Urinary bladder (tissue), 4 donors: ENCODE data around the gene RPL18. TPM values are rescaled to one million over a fixed set of nuclear protein-coding genes. Genes with fewer than 3 reads are reported as not detected.
"Not testable (repeated sequence)": the region's sequence is repeated elsewhere in the genome, so short reads cannot be mapped to it uniquely, and the experiment has no call there.

Source experiments
- DNase-seq: peaks from one replicate; pipeline ENCODE4 v3.0.0-alpha.2; 2015; ENCODE audit errors: extremely low spot score
- H3K27ac ChIP-seq: one replicate; pipeline ENCODE4 v1.5.1; 2013; ENCODE audit warnings: low read depth, mild to moderate bottlenecking, moderate library complexity
- H3K36me3 ChIP-seq: one replicate; pipeline ENCODE4 v1.6.1; 2013; ENCODE audit warnings: mild to moderate bottlenecking, moderate library complexity; ENCODE audit not compliant: insufficient read depth
- H3K4me1 ChIP-seq: one replicate; pipeline ENCODE4 v1.6.1; 2013; ENCODE audit warnings: mild to moderate bottlenecking, moderate library complexity; ENCODE audit not compliant: insufficient read depth
- H3K4me3 ChIP-seq: one replicate; pipeline ENCODE4 v1.5.1; 2013; ENCODE audit warnings: low read depth, low read length
- WGBS: extraction: QIAGEN DNeasy Blood & Tissue Kit; methylation state at CpG from one replicate; pipeline ENCODE4 v1.1.7; 2013; 5-methylcytosine and 5-hydroxymethylcytosine counted together
- polyA plus RNA-seq: library from polyadenylated mRNA; stranded (reverse); fragments of 200-250 nt; gene quantifications from one replicate; pipeline ENCODE4 v1.2.3, GENCODE V29; 2013
- total RNA-seq: library from RNA; depleted of rRNA; stranded (reverse); fragments of >200 nt; gene quantifications from one replicate; pipeline ENCODE4 v1.2.3, GENCODE V29; 2014
- donor health status: healthy with polysubstance abuse.
- donor health status: healthy.

RPL18 gene
- total and polyA plus RNA-seq, 2 donors, result 1,113 to 2,167 TPM

DNA sequence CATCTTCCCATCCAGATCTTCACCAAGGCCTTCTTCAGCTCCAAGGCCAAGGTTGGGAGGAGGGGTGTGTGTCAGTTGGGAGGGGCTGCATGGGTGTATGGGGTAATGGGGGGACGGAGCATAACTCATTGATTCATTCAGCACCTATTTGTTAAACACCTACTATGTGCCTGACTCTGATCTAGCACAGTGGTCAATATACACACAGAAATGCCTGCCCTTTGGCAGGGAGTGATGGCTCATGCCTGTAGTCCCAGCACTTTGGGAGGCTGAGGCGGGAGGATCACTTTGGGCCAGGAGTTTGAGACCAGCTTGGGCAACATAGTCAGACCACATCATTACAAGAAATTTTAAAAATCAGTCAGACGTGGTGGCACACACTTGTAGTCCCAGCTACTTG is 31.6 kb downstream of the RPL18 start:
- WGBS, result 91% methylated on average over 3 of the region's 3 CpGs
- no peak overlapping the region for H3K4me3 ChIP-seq
- no peak overlapping the region for H3K27ac ChIP-seq

DNA sequence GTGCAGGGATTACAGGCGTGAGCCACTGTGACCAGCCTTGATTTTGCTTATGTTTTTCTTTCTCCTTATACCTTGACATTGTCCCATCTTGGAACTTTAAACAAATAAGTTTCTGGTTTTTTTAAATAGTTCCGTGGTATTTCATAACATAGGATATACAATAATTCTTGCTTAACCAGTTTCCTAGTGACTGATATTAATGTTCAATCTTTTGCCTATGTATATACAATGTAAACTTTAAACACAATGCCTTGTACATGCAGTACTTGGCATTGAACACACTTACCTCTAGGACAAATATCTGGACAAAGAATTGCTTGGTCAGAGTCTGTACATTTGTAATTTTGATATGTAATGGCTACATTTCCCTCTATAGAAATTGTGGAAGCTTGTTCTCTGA is 36.8 kb downstream of the RPL18 start:
- no peak overlapping the region for H3K4me3 ChIP-seq
- no peaks in the 10 kb centered on the region for H3K36me3 ChIP-seq
- no peak for DNase-seq
- no peaks in the 10 kb centered on the region for H3K4me1 ChIP-seq
- H3K27ac ChIP-seq, result no peak overlapping the region
- WGBS, result 75% methylated on average over 2 of the region's 2 CpGs

More for the DNA sequence above, 31.6 kb downstream of the RPL18 start:
- no peak for DNase-seq
- H3K36me3 ChIP-seq, result no peaks in the 10 kb centered on the region
- H3K4me1 ChIP-seq, result no peaks in the 10 kb centered on the region

DNA sequence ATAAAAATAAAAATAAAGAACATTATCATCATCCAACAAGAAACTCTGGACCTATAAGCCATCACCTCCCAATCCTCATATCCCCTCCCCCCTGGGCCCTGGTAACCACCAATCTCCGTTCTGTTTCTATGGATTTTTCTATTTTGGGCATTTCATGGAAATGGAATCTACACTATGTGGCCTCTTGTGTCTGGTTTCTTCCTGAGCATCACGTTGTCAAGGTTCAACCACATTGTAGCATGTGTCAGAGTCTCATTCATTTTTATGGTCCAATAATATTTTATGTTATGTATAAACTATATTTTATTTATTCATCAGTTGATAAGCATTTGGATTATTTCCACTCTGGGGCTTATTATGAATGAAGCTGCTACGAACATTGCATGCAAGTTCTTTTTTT is 40.1 kb downstream of the RPL18 start:
- Histone ChIP-seq H3K4me3 (no peak overlapping the region), H3K36me3 (no peaks in the 10 kb centered on the region), H3K4me1 (no peaks in the 10 kb centered on the region), H3K27ac (no peak overlapping the region)
- WGBS, result 25% methylated on average over 3 of the region's 3 CpGs
- DNase-seq, result no peak

- not testable (repeated sequence) for H3K4me3 ChIP-seq, H3K36me3 ChIP-seq, DNase-seq, H3K27ac ChIP-seq, H3K4me1 ChIP-seq
- 91% methylated on average over 7 of the region's 7 CpGs for WGBS
These were observed 41.1 kb downstream of the RPL18 start for GRCh38 chr19:48577908-48578307.

DNA sequence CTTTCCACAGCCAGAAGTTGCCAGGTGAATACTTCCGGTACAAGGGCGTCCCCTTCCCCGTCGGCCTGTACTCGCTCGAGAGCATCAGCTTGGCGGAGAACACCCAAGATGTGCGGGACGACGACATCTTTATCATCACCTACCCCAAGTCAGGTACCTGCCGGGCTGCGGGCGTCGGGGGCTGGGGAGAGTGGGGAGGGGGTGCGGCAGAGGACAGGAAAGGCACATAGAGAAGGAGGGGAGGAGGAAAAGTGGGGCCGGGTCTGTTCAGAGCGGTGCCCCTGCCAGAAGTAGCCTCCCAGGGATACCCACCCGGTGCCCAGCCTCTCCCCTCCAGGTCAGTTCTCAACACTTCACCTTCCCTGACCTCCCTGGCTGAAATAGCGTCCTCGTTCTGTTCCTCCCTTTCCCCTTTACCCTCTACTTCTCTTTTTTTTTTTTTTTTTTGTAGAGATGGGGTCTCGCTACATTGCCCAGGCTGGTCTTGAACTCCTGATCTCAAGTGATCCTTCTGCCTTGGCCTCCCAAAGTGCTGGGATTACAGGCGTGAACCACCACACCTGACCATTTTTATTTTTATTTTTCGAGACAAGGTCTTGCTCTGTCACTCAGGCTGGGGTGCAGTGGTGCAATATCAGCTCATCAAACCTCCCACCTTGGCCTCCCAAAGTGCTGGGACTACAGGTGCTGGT is 42.9 kb downstream of the RPL18 start:
- Histone ChIP-seq H3K4me3 (no peak overlapping the region), H3K27ac (no peak overlapping the region), H3K4me1 (no peaks in the 10 kb centered on the region), H3K36me3 (no peaks in the 10 kb centered on the region)
- no peak for DNase-seq
- WGBS, result 78% methylated on average over 23 of the region's 23 CpGs

DNA sequence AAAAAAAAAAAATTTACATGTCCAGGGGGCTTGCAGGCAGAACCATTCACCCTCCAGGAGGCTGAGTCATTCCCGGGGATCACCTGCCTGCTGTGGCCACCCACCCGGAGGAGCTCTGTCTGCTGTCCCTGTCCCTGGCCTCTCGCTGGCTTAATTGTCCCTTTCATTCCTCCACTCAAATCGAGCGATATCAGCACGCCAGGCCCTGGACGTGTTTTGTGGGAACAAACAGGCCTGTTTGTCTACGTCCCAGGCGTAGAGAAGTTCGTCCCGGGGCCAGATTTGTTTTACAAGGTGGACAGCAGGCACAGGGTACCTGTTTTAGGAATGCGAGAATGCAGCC is 45.8 kb downstream of the RPL18 start:
- Histone ChIP-seq H3K36me3 (no peaks in the 10 kb centered on the region), H3K4me3 (no peak overlapping the region), H3K4me1 (no peaks in the 10 kb centered on the region), H3K27ac (no peak overlapping the region)
- DNase-seq, result no peak
- WGBS, result 66% methylated on average over 12 of the region's 12 CpGs

DNA sequence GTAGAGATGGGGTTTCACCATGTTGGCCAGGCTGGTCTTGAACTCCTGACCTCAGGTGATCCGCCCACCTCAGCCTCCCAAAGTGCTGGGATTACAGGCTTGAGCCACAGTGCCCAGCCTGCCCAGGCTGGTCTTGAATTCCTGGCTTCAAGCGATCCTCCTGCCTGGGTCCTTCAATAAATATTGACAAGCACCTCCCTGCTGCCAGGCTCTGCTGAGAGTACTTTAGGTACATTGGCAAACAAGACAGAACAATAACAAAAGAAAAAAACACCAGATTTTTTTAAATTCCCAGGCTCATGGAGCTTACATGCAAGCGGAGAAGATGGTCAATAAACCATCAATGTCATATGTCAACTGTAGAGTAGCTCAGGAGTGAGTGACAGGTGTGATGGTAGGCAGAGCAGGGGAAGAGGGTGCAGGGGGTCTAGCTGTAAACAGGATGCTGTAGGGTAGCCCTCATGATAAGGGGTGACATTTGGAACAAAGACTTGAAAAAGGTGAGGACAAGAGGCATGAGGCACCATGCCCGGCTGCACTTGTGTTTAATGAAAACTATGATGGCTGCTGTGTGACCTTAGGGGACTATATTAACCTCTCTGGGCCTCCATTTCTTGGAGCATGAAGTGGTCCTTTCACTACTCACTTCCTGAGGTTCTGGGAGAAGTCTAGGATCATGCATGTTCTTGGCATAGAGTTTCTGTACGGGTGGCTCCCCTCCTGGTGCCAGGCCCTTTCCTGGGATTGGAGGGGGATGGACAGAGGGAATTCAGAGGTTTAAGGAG is 47.4 kb downstream of the RPL18 start:
- Histone ChIP-seq H3K27ac (no peak overlapping the region), H3K4me3 (no peak overlapping the region), H3K36me3 (no peaks in the 10 kb centered on the region), H3K4me1 (no peaks in the 10 kb centered on the region)
- no peak for DNase-seq
- 65% methylated on average over 5 of the region's 5 CpGs for WGBS

DNA sequence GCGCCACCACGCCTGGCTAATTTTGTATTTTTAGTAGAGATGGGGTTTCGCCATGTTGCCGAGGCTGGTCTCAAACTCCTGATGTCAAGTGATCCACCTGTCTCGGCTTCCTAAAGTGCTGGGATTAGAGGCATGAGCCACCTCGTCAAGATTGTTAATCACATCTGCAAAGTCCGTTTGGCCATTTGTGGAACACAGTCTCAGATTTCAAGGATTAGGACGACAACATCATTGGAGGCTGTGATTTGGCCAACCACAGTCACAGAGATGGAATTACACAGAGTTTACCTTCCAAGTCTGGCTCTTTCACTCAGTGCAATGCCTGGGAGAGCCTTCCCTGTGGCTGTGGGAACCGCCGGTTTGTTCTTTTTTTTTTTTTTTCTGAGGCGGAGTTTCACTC is 49.2 kb downstream of the RPL18 start:
- DNase-seq, result no peak
- Histone ChIP-seq H3K36me3 (no peaks in the 10 kb centered on the region), H3K27ac (no peak overlapping the region), H3K4me3 (no peak overlapping the region), H3K4me1 (no peaks in the 10 kb centered on the region)
- WGBS, result 47% methylated on average over 11 of the region's 11 CpGs

DNA sequence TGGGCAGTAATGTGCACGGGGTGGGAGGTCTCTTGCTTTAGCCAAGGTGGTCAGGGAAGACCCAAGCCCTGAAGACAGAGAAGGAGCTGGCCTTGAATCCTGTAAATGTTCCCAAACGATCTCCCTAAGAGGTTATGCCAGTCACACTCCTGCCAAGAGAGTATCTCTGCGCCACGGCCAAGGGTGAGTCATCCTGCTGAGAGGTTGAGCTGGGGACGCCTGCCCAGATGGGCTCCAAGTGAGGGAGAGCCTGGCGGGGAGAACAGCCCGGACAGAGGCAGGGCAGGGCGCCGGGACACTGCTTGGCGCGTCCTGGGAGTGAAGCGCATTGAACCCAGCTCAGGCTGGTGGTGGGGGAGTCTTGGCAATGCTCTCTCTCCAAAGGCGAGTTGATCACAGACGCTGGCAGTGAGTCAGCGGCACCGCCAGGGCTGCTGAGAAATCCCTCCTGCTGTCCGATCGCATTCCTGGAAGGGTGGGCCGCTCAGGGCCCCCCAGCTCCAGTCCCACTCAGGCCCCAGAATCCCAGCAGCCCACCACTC is 50.6 kb downstream of the RPL18 start:
- Histone ChIP-seq H3K27ac (no peak overlapping the region), H3K36me3 (no peaks in the 10 kb centered on the region), H3K4me1 (no peaks in the 10 kb centered on the region), H3K4me3 (no peak overlapping the region)
- no peak for DNase-seq
- 3% methylated on average over 19 of the region's 19 CpGs for WGBS

Other genes starting within 250 kb of the RPL18 start
- 68.7 TPM for gene KDELR1, start 227.6 kb downstream of the RPL18 start, total RNA-seq
- 144 TPM for gene KDELR1, start 227.6 kb downstream of the RPL18 start, polyA plus RNA-seq
- gene GRIN2D, start 225.5 kb downstream of the RPL18 start, total RNA-seq, result 1.9 TPM
- gene GRIN2D, start 225.5 kb downstream of the RPL18 start, polyA plus RNA-seq, result 0.30 TPM
- gene GRWD1, start 173.2 kb downstream of the RPL18 start, total RNA-seq, result 13.6 TPM
- 22.2 TPM for gene GRWD1, start 173.2 kb downstream of the RPL18 start, polyA plus RNA-seq
- 0.42 TPM for gene KCNJ14, start 163.6 kb downstream of the RPL18 start, total RNA-seq
- 0.33 TPM for gene KCNJ14, start 163.6 kb downstream of the RPL18 start, polyA plus RNA-seq
- 30.6 TPM for gene CYTH2, start 149.8 kb downstream of the RPL18 start, total RNA-seq
- 51.9 TPM for gene CYTH2, start 149.8 kb downstream of the RPL18 start, polyA plus RNA-seq
- 0.42 TPM for gene LMTK3, start 107.3 kb downstream of the RPL18 start, total RNA-seq
- 0.72 TPM for gene LMTK3, start 107.3 kb downstream of the RPL18 start, polyA plus RNA-seq
- gene SULT2B1, start 67.0 kb downstream of the RPL18 start, total RNA-seq, result 0.42 TPM
- gene SULT2B1, start 67.0 kb downstream of the RPL18 start, polyA plus RNA-seq, result 0.30 TPM
- not detected for gene SPACA4, start 12.4 kb downstream of the RPL18 start, total RNA-seq
- gene SPACA4, start 12.4 kb downstream of the RPL18 start, polyA plus RNA-seq, result not detected
- 0.58 TPM for gene FAM83E, start 4.1 kb downstream of the RPL18 start, total RNA-seq
- gene FAM83E, start 4.1 kb downstream of the RPL18 start, polyA plus RNA-seq, result 1.1 TPM
- 4.9 TPM for gene SPHK2, start 328 bp upstream of the RPL18 start, total RNA-seq
- 22.0 TPM for gene SPHK2, start 328 bp upstream of the RPL18 start, polyA plus RNA-seq
- gene DBP, start 18.2 kb upstream of the RPL18 start, total RNA-seq, result 4.6 TPM
- gene DBP, start 18.2 kb upstream of the RPL18 start, polyA plus RNA-seq, result 12.3 TPM
- 1.8 TPM for gene CA11, start 27.0 kb upstream of the RPL18 start, total RNA-seq
- gene CA11, start 27.0 kb upstream of the RPL18 start, polyA plus RNA-seq, result 13.4 TPM
- gene NTN5, start 53.8 kb upstream of the RPL18 start, total RNA-seq, result 0.53 TPM
- gene NTN5, start 53.8 kb upstream of the RPL18 start, polyA plus RNA-seq, result 0.80 TPM
- gene FUT2, start 76.8 kb upstream of the RPL18 start, total RNA-seq, result 0.79 TPM
- gene FUT2, start 76.8 kb upstream of the RPL18 start, polyA plus RNA-seq, result 0.41 TPM
- gene MAMSTR, start 100.5 kb upstream of the RPL18 start, total RNA-seq, result 2.5 TPM
- gene MAMSTR, start 100.5 kb upstream of the RPL18 start, polyA plus RNA-seq, result 3.0 TPM
- gene RASIP1, start 121.4 kb upstream of the RPL18 start, total RNA-seq, result 10.8 TPM
- gene RASIP1, start 121.4 kb upstream of the RPL18 start, polyA plus RNA-seq, result 15.5 TPM
- gene IZUMO1, start 127.7 kb upstream of the RPL18 start, total RNA-seq, result not detected
- not detected for gene IZUMO1, start 127.7 kb upstream of the RPL18 start, polyA plus RNA-seq
- gene FUT1, start 133.5 kb upstream of the RPL18 start, total RNA-seq, result 1.6 TPM
- 1.5 TPM for gene FUT1, start 133.5 kb upstream of the RPL18 start, polyA plus RNA-seq
- gene FGF21, start 136.3 kb upstream of the RPL18 start, total RNA-seq, result not detected
- not detected for gene FGF21, start 136.3 kb upstream of the RPL18 start, polyA plus RNA-seq
- 34.4 TPM for gene BCAT2, start 191.9 kb upstream of the RPL18 start, total RNA-seq
- gene BCAT2, start 191.9 kb upstream of the RPL18 start, polyA plus RNA-seq, result 79.2 TPM
- 3.4 TPM for gene HSD17B14, start 217.3 kb upstream of the RPL18 start, total RNA-seq
- 18.6 TPM for gene HSD17B14, start 217.3 kb upstream of the RPL18 start, polyA plus RNA-seq
- 11.5 TPM for gene PLEKHA4, start 249.4 kb upstream of the RPL18 start, total RNA-seq
- 56.4 TPM for gene PLEKHA4, start 249.4 kb upstream of the RPL18 start, polyA plus RNA-seq